Stimulated activated naive CD8-positive, alpha-beta T cell treated with anti-CD3 and anti-CD28 coated beads, Interleukin-15, amount 100 ng/mL, for 72 hours (primary cell): Measurements from ENCODE around the gene FBXO9.

Experiments
- ATAC-seq: fragments of 150-1000 bp; cut with Tn5 transposase; 2 replicates; pipeline ENCODE4 v1.10.0; 2021; ENCODE audit warnings: mild to moderate bottlenecking, moderate library complexity
- DNase-seq, 2 donors: peaks; one replicate each; pipeline ENCODE4 v3.0.0; 2021 to 2022
- H3K27ac Mint-ChIP-seq, 2 donors: one replicate each; pipeline ENCODE4 v1.8.0; 2022; ENCODE audit warnings: mild to moderate bottlenecking in 2 of 2, mixed read lengths in 2 of 2, moderate library complexity in 2 of 2
- H3K27me3 Mint-ChIP-seq: one replicate; pipeline ENCODE4 v1.8.0; 2022; ENCODE audit warnings: mixed read lengths
- H3K4me1 Mint-ChIP-seq: one replicate; pipeline ENCODE4 v1.8.0; 2022; ENCODE audit warnings: mild to moderate bottlenecking, mixed read lengths
- H3K4me3 Mint-ChIP-seq, 2 donors: one replicate each; pipeline ENCODE4 v1.8.0; 2022; ENCODE audit warnings: mild to moderate bottlenecking in 2 of 2, mixed read lengths in 2 of 2, moderate library complexity in 1 of 2
- H3K9me3 Mint-ChIP-seq, 2 donors: one replicate each; pipeline ENCODE4 v1.8.0; 2022; ENCODE audit warnings: mixed read lengths in 2 of 2

FBXO9 gene

DNA sequence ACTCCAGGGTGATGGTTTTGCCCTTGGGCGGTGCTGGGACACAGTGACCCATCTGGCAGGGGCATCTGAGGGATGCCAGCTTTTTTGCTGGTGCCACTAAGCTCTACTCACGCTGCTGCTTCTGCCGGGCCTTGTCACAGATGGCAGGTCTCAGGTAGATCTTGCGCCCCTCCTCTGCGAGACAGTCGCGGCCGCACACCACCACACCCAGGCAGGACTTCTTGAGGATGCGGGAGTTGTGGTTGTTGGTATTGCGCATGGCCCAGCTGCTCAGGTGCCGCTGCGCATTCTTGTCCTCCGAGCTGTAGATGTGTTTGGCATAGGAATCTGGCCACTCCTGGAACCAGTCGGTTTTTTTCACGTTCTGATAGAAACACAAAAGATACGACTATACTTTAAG, 68.8 kb downstream of the FBXO9 start:
- H3K27ac Mint-ChIP-seq, result no peak overlapping the region
- no peaks in the 10 kb centered on the region for H3K4me1 Mint-ChIP-seq
- H3K27me3 Mint-ChIP-seq, result peaks cover 15% of the 10 kb centered on the region
- H3K4me3 Mint-ChIP-seq, result no peak overlapping the region
- ATAC-seq, result no peak
- H3K9me3 Mint-ChIP-seq, result no peaks in the 10 kb centered on the region
- no peak for DNase-seq

DNA sequence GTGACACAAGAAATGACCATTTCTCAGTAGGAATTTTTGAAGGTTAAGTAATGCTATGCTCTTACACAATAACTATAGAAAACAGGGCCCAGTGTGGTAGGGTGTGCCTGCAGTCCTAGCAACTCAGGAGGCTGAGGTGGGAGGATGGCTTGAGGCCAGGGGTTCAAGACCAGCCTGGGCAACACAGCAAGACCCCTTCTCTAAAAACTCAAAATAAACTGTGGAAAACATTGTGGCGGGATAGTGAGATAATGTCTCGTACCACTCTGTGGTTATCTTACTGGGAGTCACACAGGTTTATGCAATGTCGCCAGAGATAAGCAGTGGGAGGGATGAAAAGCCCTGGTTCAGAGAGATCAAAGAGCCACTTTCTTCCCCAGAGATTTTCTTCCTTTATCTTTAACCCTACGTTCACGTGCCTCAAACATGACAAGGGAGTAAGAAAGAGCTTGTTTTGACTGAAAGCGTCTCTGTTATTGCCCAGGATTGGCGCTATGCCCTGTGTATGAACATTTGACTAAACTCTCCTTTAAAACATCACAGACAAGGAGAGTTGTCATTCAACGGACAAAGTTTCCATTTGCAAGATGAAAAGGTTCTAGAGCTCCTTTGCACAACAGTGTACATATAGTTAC, 69.5 kb downstream of the FBXO9 start:
- no peak overlapping the region for H3K27ac Mint-ChIP-seq
- H3K9me3 Mint-ChIP-seq, result no peaks in the 10 kb centered on the region
- DNase-seq (no peak), ATAC-seq (no peak)
- H3K4me3 Mint-ChIP-seq, result no peak overlapping the region
- H3K4me1 Mint-ChIP-seq, result no peaks in the 10 kb centered on the region
- H3K27me3 Mint-ChIP-seq, result peaks cover 11% of the 10 kb centered on the region

GRCh38 chr6:53136000-53136609, 70.9 kb downstream of the FBXO9 start:
- H3K27me3 Mint-ChIP-seq, result peaks cover 7% of the 10 kb centered on the region
- H3K4me3 Mint-ChIP-seq, result no peak overlapping the region
- ATAC-seq, result no peak
- H3K9me3 Mint-ChIP-seq, result no peaks in the 10 kb centered on the region
- H3K27ac Mint-ChIP-seq, result no peak overlapping the region
- no peaks in the 10 kb centered on the region for H3K4me1 Mint-ChIP-seq
- DNase-seq, result no peak

GRCh38 chr6:53139841-53140413, 74.7 kb downstream of the FBXO9 start:
- Mint-ChIP-seq H3K4me3 (no peak overlapping the region), H3K27me3 (peaks cover 7% of the 10 kb centered on the region), H3K27ac (no peak overlapping the region), H3K9me3 (no peaks in the 10 kb centered on the region), H3K4me1 (no peaks in the 10 kb centered on the region)
- ATAC-seq (no peak), DNase-seq (no peak)

GRCh38 chr6:53142810-53143209, 77.6 kb downstream of the FBXO9 start:
- Mint-ChIP-seq H3K27ac (no peak overlapping the region), H3K4me3 (no peak overlapping the region), H3K4me1 (no peaks in the 10 kb centered on the region), H3K27me3 (peaks cover 7% of the 10 kb centered on the region), H3K9me3 (no peaks in the 10 kb centered on the region)
- no peak for ATAC-seq
- no peak for DNase-seq

DNA sequence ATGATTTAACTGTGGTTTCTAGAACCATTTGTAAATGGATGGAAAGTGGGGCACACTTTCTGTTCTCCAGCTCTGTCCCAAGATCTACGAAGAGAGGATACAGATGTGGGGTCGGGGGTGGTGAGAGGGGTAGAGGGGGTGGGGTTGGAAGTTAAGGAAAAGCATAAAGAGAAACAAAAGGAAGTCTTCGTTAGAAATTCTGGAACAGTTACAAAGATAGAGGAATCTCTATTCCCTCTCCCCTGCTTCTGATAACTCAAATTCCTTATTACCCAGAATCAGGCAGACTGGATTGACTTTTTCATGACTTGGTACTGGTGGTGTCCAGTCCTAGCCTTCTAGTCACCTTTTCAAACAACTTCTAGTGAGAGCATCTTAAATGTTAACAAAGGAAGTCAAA, 78.5 kb downstream of the FBXO9 start:
- Mint-ChIP-seq H3K9me3 (no peaks in the 10 kb centered on the region), H3K4me1 (no peaks in the 10 kb centered on the region), H3K27me3 (peaks cover 7% of the 10 kb centered on the region), H3K27ac (no peak overlapping the region), H3K4me3 (no peak overlapping the region)
- ATAC-seq (no peak), DNase-seq (no peak)

DNA sequence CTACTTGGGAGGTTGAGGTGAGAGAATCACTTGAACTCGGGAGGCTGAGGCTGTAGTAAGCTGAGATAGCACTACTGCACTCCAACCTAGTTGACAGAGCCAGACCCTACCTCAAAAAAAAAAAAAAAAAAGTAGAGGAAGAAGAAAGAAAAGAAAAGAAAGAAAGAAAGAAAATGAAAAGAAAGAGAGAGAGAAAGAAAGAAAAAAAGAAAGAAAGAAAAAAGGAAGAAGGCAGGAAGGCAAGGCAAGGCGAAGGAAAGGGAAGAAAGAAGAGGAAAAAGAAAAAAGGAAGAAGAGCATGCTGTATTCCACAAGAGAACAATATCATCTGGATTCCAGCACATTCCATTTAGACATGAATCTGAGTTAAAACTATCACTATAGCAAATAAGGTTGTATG, 79.6 kb downstream of the FBXO9 start:
- H3K27ac Mint-ChIP-seq, result no peak overlapping the region
- H3K4me1 Mint-ChIP-seq, result no peaks in the 10 kb centered on the region
- H3K9me3 Mint-ChIP-seq, result no peaks in the 10 kb centered on the region
- ATAC-seq (no peak), DNase-seq (no peak)
- peaks cover 7% of the 10 kb centered on the region for H3K27me3 Mint-ChIP-seq
- no peak overlapping the region for H3K4me3 Mint-ChIP-seq

GRCh38 chr6:53148684-53149083, 83.5 kb downstream of the FBXO9 start, which contains the start of gene GCM1:
TSS of gene GCM1 (minus strand) at chr6:53148841. CDS start at chr6:53145632, 3,209 bp downstream.
- no peak within 1 kb of the TSS for H3K4me3 Mint-ChIP-seq
- no peak within 1 kb of the TSS for H3K27ac Mint-ChIP-seq
- DNase-seq (no peak), ATAC-seq (no peak)
- H3K9me3 Mint-ChIP-seq, result no peaks in the 10 kb centered on the region
- peaks cover 7% of the 10 kb centered on the region for H3K27me3 Mint-ChIP-seq
- H3K4me1 Mint-ChIP-seq, result no peaks in the 10 kb centered on the region
